ENCODE measurements around the gene SAMD8.

Gene SAMD8

DNA sequence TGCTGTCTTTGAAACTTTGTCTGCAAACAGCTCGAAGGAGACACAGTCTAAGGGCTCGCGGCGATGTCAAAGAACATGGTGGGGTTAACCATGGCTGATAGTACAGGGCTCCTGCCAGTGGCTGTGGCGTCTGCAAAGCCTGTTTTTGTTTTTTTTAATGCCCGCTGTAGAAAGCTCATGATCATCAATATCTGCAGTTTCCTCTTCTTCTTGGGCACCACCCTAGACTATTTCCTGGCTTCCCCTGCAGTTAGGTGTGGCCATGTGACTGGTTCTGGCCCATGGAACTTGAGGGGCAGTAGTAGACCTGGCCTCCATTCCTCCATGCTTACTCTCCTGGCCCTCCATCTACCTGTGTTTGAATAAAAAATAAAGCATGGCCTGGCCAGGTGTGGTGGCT, 21.8 kb upstream of the SAMD8 start:
- no peaks in the 10 kb centered on the region for H3K36me3 ChIP-seq (ENCODE audit: control insufficient read depth, insufficient read depth, low read length)
- no peak overlapping the region for H2AFZ ChIP-seq
- peaks cover 4% of the 10 kb centered on the region for H3K4me1 ChIP-seq
- no peak overlapping the region for H3K27ac ChIP-seq
- H3K9ac ChIP-seq, result no peak overlapping the region
- H3K27me3 ChIP-seq (ENCODE audit: control insufficient read depth, insufficient read depth, low read length), result no peaks in the 10 kb centered on the region
- H3K9me3 ChIP-seq (ENCODE audit: control insufficient read depth, low read length), result no peaks in the 10 kb centered on the region
- TF ChIP-seq, protein P1, sequence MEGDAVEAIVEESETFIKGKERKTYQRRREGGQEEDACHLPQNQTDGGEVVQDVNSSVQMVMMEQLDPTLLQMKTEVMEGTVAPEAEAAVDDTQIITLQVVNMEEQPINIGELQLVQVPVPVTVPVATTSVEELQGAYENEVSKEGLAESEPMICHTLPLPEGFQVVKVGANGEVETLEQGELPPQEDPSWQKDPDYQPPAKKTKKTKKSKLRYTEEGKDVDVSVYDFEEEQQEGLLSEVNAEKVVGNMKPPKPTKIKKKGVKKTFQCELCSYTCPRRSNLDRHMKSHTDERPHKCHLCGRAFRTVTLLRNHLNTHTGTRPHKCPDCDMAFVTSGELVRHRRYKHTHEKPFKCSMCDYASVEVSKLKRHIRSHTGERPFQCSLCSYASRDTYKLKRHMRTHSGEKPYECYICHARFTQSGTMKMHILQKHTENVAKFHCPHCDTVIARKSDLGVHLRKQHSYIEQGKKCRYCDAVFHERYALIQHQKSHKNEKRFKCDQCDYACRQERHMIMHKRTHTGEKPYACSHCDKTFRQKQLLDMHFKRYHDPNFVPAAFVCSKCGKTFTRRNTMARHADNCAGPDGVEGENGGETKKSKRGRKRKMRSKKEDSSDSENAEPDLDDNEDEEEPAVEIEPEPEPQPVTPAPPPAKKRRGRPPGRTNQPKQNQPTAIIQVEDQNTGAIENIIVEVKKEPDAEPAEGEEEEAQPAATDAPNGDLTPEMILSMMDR (IDR thresholded peaks at IDR 0.05), result no peak
- H3K79me2 ChIP-seq, result no peaks in the 10 kb centered on the region
- H3K4me3 ChIP-seq (ENCODE audit: low read depth, low read length), result no peak overlapping the region
- H3K4me2 ChIP-seq (ENCODE audit: low read length), result no peak overlapping the region

- TF ChIP-seq, protein P1 (IDR thresholded peaks at IDR 0.05), result no peak
- Histone ChIP-seq H3K36me3 (ENCODE audit: control insufficient read depth, insufficient read depth, low read length) (no peaks in the 10 kb centered on the region), H2AFZ (no peak overlapping the region), H3K4me1 (peaks cover 4% of the 10 kb centered on the region), H3K27me3 (ENCODE audit: control insufficient read depth, insufficient read depth, low read length) (no peaks in the 10 kb centered on the region), H3K4me3 (ENCODE audit: low read depth, low read length) (no peak overlapping the region), H3K9me3 (ENCODE audit: control insufficient read depth, low read length) (no peaks in the 10 kb centered on the region), H3K4me2 (ENCODE audit: low read length) (no peak overlapping the region), H3K79me2 (no peaks in the 10 kb centered on the region), H3K27ac (no peak overlapping the region), H3K9ac (no peak overlapping the region)
These were observed 20.3 kb upstream of the SAMD8 start for GRCh38 chr10:75091146-75091545.

- no peak overlapping the region for H2AFZ ChIP-seq
- TF ChIP-seq, protein P1 (IDR thresholded peaks at IDR 0.05), result no peak
These were observed 17.0 kb upstream of the SAMD8 start for GRCh38 chr10:75094465-75094864.

GRCh38 chr10:75095631-75096030, 15.8 kb upstream of the SAMD8 start:
- H3K4me2 ChIP-seq (ENCODE audit: low read length), result no peak overlapping the region
- H2AFZ ChIP-seq, result no peak overlapping the region

More at GRCh38 chr10:75094465-75094864, 17.0 kb upstream of the SAMD8 start:
- no peaks in the 10 kb centered on the region for H3K36me3 ChIP-seq (ENCODE audit: control insufficient read depth, insufficient read depth, low read length)
- peaks cover 5% of the 10 kb centered on the region for H3K4me1 ChIP-seq
- H3K27me3 ChIP-seq (ENCODE audit: control insufficient read depth, insufficient read depth, low read length), result no peaks in the 10 kb centered on the region
- H3K27ac ChIP-seq, result no peak overlapping the region
- H3K9ac ChIP-seq, result no peak overlapping the region
- no peaks in the 10 kb centered on the region for H3K79me2 ChIP-seq
- no peak overlapping the region for H3K4me3 ChIP-seq (ENCODE audit: low read depth, low read length)
- no peaks in the 10 kb centered on the region for H3K9me3 ChIP-seq (ENCODE audit: control insufficient read depth, low read length)
- no peak overlapping the region for H3K4me2 ChIP-seq (ENCODE audit: low read length)

DNA sequence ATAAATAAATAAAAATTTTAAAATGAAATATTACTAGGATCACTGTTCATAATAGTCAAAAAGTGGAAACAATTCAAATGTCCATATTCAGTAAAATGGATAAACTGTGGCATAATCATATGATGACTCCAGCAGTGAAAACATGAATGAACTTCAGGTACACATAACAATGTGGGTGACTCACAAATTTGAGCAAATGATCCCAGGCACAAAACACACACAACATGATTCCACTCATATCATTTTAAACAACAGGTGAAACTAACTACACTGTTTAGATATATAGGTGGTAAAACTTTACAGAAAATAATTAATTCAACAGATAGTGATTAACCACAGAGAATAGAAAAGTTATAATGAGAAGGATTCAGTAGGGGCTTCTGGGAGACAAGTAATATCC, 14.7 kb upstream of the SAMD8 start:
- Histone ChIP-seq H3K9ac (no peak overlapping the region), H3K9me3 (ENCODE audit: control insufficient read depth, low read length) (no peaks in the 10 kb centered on the region), H3K4me2 (ENCODE audit: low read length) (no peak overlapping the region), H3K4me1 (peaks cover 17% of the 10 kb centered on the region), H3K27ac (no peak overlapping the region), H3K4me3 (ENCODE audit: low read depth, low read length) (no peak overlapping the region), H2AFZ (no peak overlapping the region), H3K36me3 (ENCODE audit: control insufficient read depth, insufficient read depth, low read length) (no peaks in the 10 kb centered on the region), H3K27me3 (ENCODE audit: control insufficient read depth, insufficient read depth, low read length) (no peaks in the 10 kb centered on the region), H3K79me2 (no peaks in the 10 kb centered on the region)
- TF ChIP-seq, protein P1 (IDR thresholded peaks at IDR 0.05), result no peak

More at GRCh38 chr10:75095631-75096030, 15.8 kb upstream of the SAMD8 start:
- TF ChIP-seq, protein P1 (IDR thresholded peaks at IDR 0.05), result no peak
- Histone ChIP-seq H3K9me3 (ENCODE audit: control insufficient read depth, low read length) (no peaks in the 10 kb centered on the region), H3K27ac (no peak overlapping the region), H3K27me3 (ENCODE audit: control insufficient read depth, insufficient read depth, low read length) (no peaks in the 10 kb centered on the region), H3K79me2 (no peaks in the 10 kb centered on the region), H3K4me1 (peaks cover 15% of the 10 kb centered on the region), H3K36me3 (ENCODE audit: control insufficient read depth, insufficient read depth, low read length) (no peaks in the 10 kb centered on the region), H3K9ac (no peak overlapping the region), H3K4me3 (ENCODE audit: low read depth, low read length) (no peak overlapping the region)

Data from parathyroid adenoma (tissue), 2 donors.